H9 (cell line): ENCODE data around the gene SMIM10L1. TPM values are rescaled to one million over a fixed set of nuclear protein-coding genes. Genes with fewer than 3 reads are reported as not detected.

Source experiments
- DNase-seq: peaks from one replicate; pipeline ENCODE4 v3.0.0-alpha.2; 2017
- H2AFZ ChIP-seq: one replicate; pipeline ENCODE4 v1.6.1; 2013; ENCODE audit warnings: mild to moderate bottlenecking, low read length, control low read depth, moderate library complexity
- H2AK5ac ChIP-seq: 2 replicates; pipeline ENCODE4 v1.6.1; 2013; ENCODE audit warnings: low read length, control low read depth, mixed read lengths; ENCODE audit not compliant: insufficient read length
- H2BK120ac ChIP-seq: one replicate; pipeline ENCODE4 v1.6.1; 2013; ENCODE audit warnings: low read depth, mild to moderate bottlenecking, low read length, control low read depth, inconsistent platforms; ENCODE audit not compliant: poor library complexity, severe bottlenecking
- H2BK12ac ChIP-seq: 2 replicates; pipeline ENCODE4 v1.6.1; 2013; ENCODE audit warnings: low read length, control low read depth, mixed read lengths, low read depth; ENCODE audit not compliant: insufficient read length
- H2BK15ac ChIP-seq: 2 replicates; pipeline ENCODE4 v1.6.1; 2013; ENCODE audit warnings: low read depth, low read length, control low read depth
- H2BK20ac ChIP-seq: one replicate; pipeline ENCODE4 v1.6.1; 2013; ENCODE audit warnings: low read depth, mild to moderate bottlenecking, low read length, control low read depth, inconsistent platforms; ENCODE audit not compliant: poor library complexity, severe bottlenecking
- H2BK5ac ChIP-seq: 2 replicates; pipeline ENCODE4 v1.6.1; 2013; ENCODE audit warnings: low read length, control low read depth, mixed read lengths; ENCODE audit not compliant: insufficient read length
- H3K14ac ChIP-seq: 2 replicates; pipeline ENCODE4 v1.6.1; 2013; ENCODE audit warnings: low read length, control low read depth; ENCODE audit not compliant: insufficient read depth
- H3K18ac ChIP-seq: 2 replicates; pipeline ENCODE4 v1.6.1; 2013; ENCODE audit warnings: low read depth, mild to moderate bottlenecking, mixed read lengths, low read length, control low read depth; ENCODE audit not compliant: insufficient read length
- H3K23ac ChIP-seq: 2 replicates; pipeline ENCODE4 v1.6.1; 2013; ENCODE audit warnings: low read length, control low read depth, mixed read lengths, low read depth; ENCODE audit not compliant: insufficient read length
- H3K23me2 ChIP-seq: 2 replicates; pipeline ENCODE4 v1.6.1; 2013; ENCODE audit warnings: low read depth, mild to moderate bottlenecking, mixed read lengths, low read length, control low read depth; ENCODE audit not compliant: insufficient read length, poor library complexity, severe bottlenecking
- H3K27ac ChIP-seq: 2 replicates; pipeline ENCODE4 v1.5.1; 2013; ENCODE audit warnings: low read length, control low read depth, mixed read lengths, low read depth; ENCODE audit not compliant: insufficient read length
- H3K27me3 ChIP-seq: 2 replicates; pipeline ENCODE4 v1.6.1; 2013; ENCODE audit warnings: low read length, control low read depth, inconsistent platforms; ENCODE audit not compliant: insufficient read depth
- H3K4ac ChIP-seq: 2 replicates; pipeline ENCODE4 v1.6.1; 2013; ENCODE audit warnings: low read depth, mild to moderate bottlenecking, control low read depth, inconsistent platforms, low read length, moderate library complexity
- H3K4me1 ChIP-seq: 2 replicates; pipeline ENCODE4 v1.6.1; 2013; ENCODE audit warnings: low read length, control low read depth, inconsistent platforms; ENCODE audit not compliant: insufficient read depth
- H3K4me2 ChIP-seq: 2 replicates; pipeline ENCODE4 v1.6.1; 2013; ENCODE audit warnings: low read length, control low read depth, mixed read lengths; ENCODE audit not compliant: insufficient read length, insufficient read depth
- H3K56ac ChIP-seq: 2 replicates; pipeline ENCODE4 v1.6.1; 2013; ENCODE audit warnings: low read depth, mild to moderate bottlenecking, mixed read lengths, low read length, control low read depth; ENCODE audit not compliant: insufficient read length
- H3K79me1 ChIP-seq: 2 replicates; pipeline ENCODE4 v1.6.1; 2013; ENCODE audit warnings: low read depth, mild to moderate bottlenecking, moderate library complexity, low read length, control low read depth, inconsistent platforms; ENCODE audit not compliant: insufficient read depth, poor library complexity, severe bottlenecking
- H3K79me2 ChIP-seq: 2 replicates; pipeline ENCODE4 v1.6.1; 2013; ENCODE audit warnings: low read length, control low read depth, inconsistent platforms; ENCODE audit not compliant: insufficient read depth
- H3K9ac ChIP-seq: 2 replicates; pipeline ENCODE4 v1.6.1; 2013; ENCODE audit warnings: low read length, control low read depth, mixed read lengths; ENCODE audit not compliant: insufficient read length; ENCODE audit errors: extremely low read depth
- H3K9me3 ChIP-seq: one replicate; pipeline ENCODE4 v1.6.1; 2013; ENCODE audit warnings: low read depth, low read length, inconsistent platforms; ENCODE audit not compliant: control insufficient read depth
- H3T11ph ChIP-seq: one replicate; pipeline ENCODE4 v1.6.1; 2013; ENCODE audit warnings: mild to moderate bottlenecking, low read length, control low read depth, inconsistent platforms
- H4K20me1 ChIP-seq: one replicate; pipeline ENCODE4 v1.6.1; 2013; ENCODE audit not compliant: control insufficient read depth, insufficient read length, insufficient read depth
- H4K5ac ChIP-seq: 2 replicates; pipeline ENCODE4 v1.6.1; 2013; ENCODE audit warnings: low read depth, mild to moderate bottlenecking, mixed read lengths, low read length, control low read depth; ENCODE audit not compliant: insufficient read length
- H4K8ac ChIP-seq: replicated peaks from 2 replicates; pipeline ENCODE4 v1.6.1; 2013; ENCODE audit warnings: low read length, control low read depth, mixed read lengths, low read depth; ENCODE audit not compliant: insufficient read length
- H4K91ac ChIP-seq: 2 replicates; pipeline ENCODE4 v1.6.1; 2013; ENCODE audit warnings: low read depth, mild to moderate bottlenecking, moderate library complexity, mixed read lengths, low read length, control low read depth; ENCODE audit not compliant: insufficient read length
- H3K27ac Mint-ChIP-seq, 3 experiments: 2 replicates in 2 of 3; 3 replicates in 1 of 3; pipeline ENCODE4 v1.8.0; 2020 to 2021; ENCODE audit warnings: mixed read lengths in 3 of 3, mild to moderate bottlenecking in 1 of 3, moderate library complexity in 1 of 3
- H3K27me3 Mint-ChIP-seq: 2 replicates; pipeline ENCODE4 v1.8.0; 2021; ENCODE audit warnings: low read depth, mild to moderate bottlenecking, moderate library complexity, mixed read lengths
- H3K36me3 Mint-ChIP-seq, 3 experiments: 2 replicates in 2 of 3; 3 replicates in 1 of 3; pipeline ENCODE4 v1.8.0; 2020 to 2021; ENCODE audit warnings: low read depth in 3 of 3, mixed read lengths in 3 of 3; ENCODE audit not compliant: insufficient read depth in 1 of 3
- H3K4me1 Mint-ChIP-seq, 2 experiments: 2 replicates each; pipeline ENCODE4 v1.8.0; 2020; ENCODE audit warnings: mixed read lengths in 2 of 2
- H3K4me3 Mint-ChIP-seq, 2 experiments: 2 replicates in 1 of 2; 3 replicates in 1 of 2; pipeline ENCODE4 v1.8.0; 2020 to 2021; ENCODE audit warnings: mild to moderate bottlenecking in 2 of 2, mixed read lengths in 2 of 2, moderate library complexity in 1 of 2
- H3K9me3 Mint-ChIP-seq, 2 experiments: 2 replicates in 1 of 2; 3 replicates in 1 of 2; pipeline ENCODE4 v1.8.0; 2020; ENCODE audit warnings: mild to moderate bottlenecking in 2 of 2, mixed read lengths in 2 of 2, moderate library complexity in 1 of 2
- CTCF ChIP-seq: fragments of 200-600 bp; sonication (generic); conservative IDR thresholded peaks from 3 replicates; pipeline ENCODE4 v1.8.0; 2021; ENCODE audit warnings: antibody characterized with exemption, mild to moderate bottlenecking
- WGBS: extraction: QIAGEN DNeasy Blood & Tissue Kit; methylation state at CpG from one replicate; pipeline ENCODE4 v1.1.7; 2013; ENCODE audit warnings: missing lambda C conversion rate, low lambda C conversion rate, mixed read lengths; ENCODE audit not compliant: insufficient read length; ENCODE audit errors: extremely low coverage; 5-methylcytosine and 5-hydroxymethylcytosine counted together
- total RNA-seq: library from RNA; stranded (reverse); gene quantifications from 2 replicates; pipeline ENCODE4 v1.2.1, GENCODE V29; 2021

Gene SMIM10L1
- total RNA-seq, 1 experiment from 2014 or later = 12.2 TPM

- H4K5ac ChIP-seq = no peak overlapping the region
- H3K79me2 ChIP-seq = peaks cover 6% of the 10 kb centered on the region; the same call in 1 of the 2 replicates
- H3K56ac ChIP-seq = no peak overlapping the region
- H3K4me1 Mint-ChIP-seq = no peaks in the 10 kb centered on the region
- no peak for DNase-seq
- H3K27me3 Mint-ChIP-seq = no peaks in the 10 kb centered on the region
- H3K9me3 Mint-ChIP-seq = peaks cover 0 to 9% of the 10 kb centered on the region in 2 experiments; a peak in 4 of 5 replicates
- no peak overlapping the region for H2BK20ac ChIP-seq
- H3K9ac ChIP-seq = no peak overlapping the region
- H3K27ac Mint-ChIP-seq = peak overlapping the region in 1 of 3 experiments; percentile 54; a peak in 1 of 7 replicates
- WGBS = no CpG with 5 or more reads among the region's 2 CpGs
- no peak overlapping the region for H4K8ac ChIP-seq
- H2BK12ac ChIP-seq = no peak overlapping the region
- no peak overlapping the region for H3K14ac ChIP-seq
- no peak overlapping the region for H3T11ph ChIP-seq
- H2AFZ ChIP-seq = no peak overlapping the region
- H3K4me1 ChIP-seq = no peaks in the 10 kb centered on the region
- peaks cover 11 to 21% (median 20%) of the 10 kb centered on the region in 3 experiments for H3K36me3 Mint-ChIP-seq
- no peak overlapping the region for H3K4me3 Mint-ChIP-seq
- H4K91ac ChIP-seq = no peak overlapping the region
- no peaks in the 10 kb centered on the region for H3K79me1 ChIP-seq
- H2AK5ac ChIP-seq = no peak overlapping the region
- no peaks in the 10 kb centered on the region for H3K9me3 ChIP-seq
- H3K27ac ChIP-seq = no peak overlapping the region
- H3K4ac ChIP-seq = no peak overlapping the region
- no peak overlapping the region for H2BK120ac ChIP-seq
- no peak overlapping the region for H2BK5ac ChIP-seq
- no peak overlapping the region for H3K4me2 ChIP-seq
- no peaks in the 10 kb centered on the region for H3K27me3 ChIP-seq
- H4K20me1 ChIP-seq = no peaks in the 10 kb centered on the region
- H2BK15ac ChIP-seq = no peak overlapping the region
- H3K23ac ChIP-seq = no peak overlapping the region
- no peaks in the 10 kb centered on the region for H3K23me2 ChIP-seq
- no peak for TF ChIP-seq CTCF
- no peak overlapping the region for H3K18ac ChIP-seq
Observed at GRCh38 chr12:11130999-11131398, 40.0 kb upstream of the SMIM10L1 start.
